IMR-90 (cell line): ENCODE measurements around the gene GALNT12. TPM values are rescaled to one million over a fixed set of nuclear protein-coding genes. Genes with fewer than 3 reads are reported as not detected.

Experiments
- ATAC-seq: fragments of 200-7000 bp; cut with Tn5 transposase; 2 replicates; pipeline ENCODE4 v1.9.1; 2020; ENCODE audit warnings: low read depth, mild to moderate bottlenecking, moderate library complexity
- BruUV-seq: library from RNA; stranded (reverse); fragments of 400-500 nt; replicated peaks from 2 replicates; lab custom pipeline; 2021; lab: Mats Ljungman, UMichigan
- CTCF ChIA-PET: fragments of 300-600 bp; formaldehyde crosslinking; extraction: SDS; loops from one replicate; lab custom pipeline; 2021; ENCODE audit warnings: antibody characterized with exemption; lab: Yijun Ruan, JAX
- POLR2A ChIA-PET: fragments of 300-600 bp; sonication (Branson Sonifier 250); formaldehyde crosslinking; loops from one replicate; lab custom pipeline; 2022; ENCODE audit warnings: antibody characterized with exemption; ENCODE audit not compliant: unreplicated experiment; lab: Charles Lee
- DNase-seq: peaks from one replicate; pipeline ENCODE4 v3.0.0; 2013
- H2AFZ ChIP-seq: replicated peaks from 2 replicates; pipeline ENCODE3; 2013; ENCODE audit warnings: low read length, mild to moderate bottlenecking; ENCODE audit not compliant: poor library complexity
- H2AK5ac ChIP-seq: 2 replicates; pipeline ENCODE4 v1.6.1; 2013; ENCODE audit warnings: low read depth, low read length, inconsistent platforms
- H2AK9ac ChIP-seq: replicated peaks from 2 replicates; pipeline ENCODE3; 2013; ENCODE audit warnings: mild to moderate bottlenecking, low read depth, low read length, moderate library complexity; ENCODE audit not compliant: poor library complexity
- H2BK120ac ChIP-seq: 2 replicates; pipeline ENCODE4 v1.6.1; 2013; ENCODE audit warnings: low read depth, low read length, inconsistent platforms
- H2BK15ac ChIP-seq: 3 replicates; pipeline ENCODE4 v1.6.1; 2013; ENCODE audit warnings: low read depth, low read length, inconsistent platforms
- H2BK20ac ChIP-seq: 2 replicates; pipeline ENCODE4 v1.6.1; 2013; ENCODE audit warnings: low read depth, mild to moderate bottlenecking, inconsistent platforms, low read length, moderate library complexity
- H2BK5ac ChIP-seq: 2 replicates; pipeline ENCODE4 v1.6.1; 2013; ENCODE audit warnings: mild to moderate bottlenecking, low read depth, low read length, inconsistent platforms; ENCODE audit not compliant: poor library complexity, severe bottlenecking
- H3K14ac ChIP-seq: replicated peaks from 2 replicates; pipeline ENCODE4 v1.6.1; 2013; ENCODE audit warnings: low read depth, low read length, inconsistent platforms
- H3K18ac ChIP-seq: 2 replicates; pipeline ENCODE4 v1.6.1; 2013; ENCODE audit warnings: low read depth, low read length, control low read depth
- H3K23ac ChIP-seq: 2 replicates; pipeline ENCODE4 v1.6.1; 2013; ENCODE audit warnings: low read depth, low read length, inconsistent platforms
- H3K27ac ChIP-seq: 2 replicates; pipeline ENCODE4 v1.5.1; 2013; ENCODE audit warnings: mild to moderate bottlenecking, control low read depth, low read length; ENCODE audit not compliant: insufficient read depth
- H3K27me3 ChIP-seq: 2 replicates; pipeline ENCODE4 v1.6.1; 2013; ENCODE audit warnings: low read length; ENCODE audit not compliant: control insufficient read depth, insufficient read depth
- H3K36me3 ChIP-seq: 2 replicates; pipeline ENCODE4 v1.6.1; 2013; ENCODE audit warnings: low read length, mixed read lengths; ENCODE audit not compliant: control insufficient read depth, insufficient read depth
- H3K4ac ChIP-seq: 2 replicates; pipeline ENCODE4 v1.6.1; 2013; ENCODE audit warnings: low read depth, low read length, inconsistent platforms
- H3K4me1 ChIP-seq: 2 replicates; pipeline ENCODE4 v1.6.1; 2013; ENCODE audit warnings: low read length, mixed read lengths; ENCODE audit not compliant: control insufficient read depth, insufficient read depth
- H3K4me2 ChIP-seq: 2 replicates; pipeline ENCODE4 v1.6.1; 2013; ENCODE audit warnings: low read depth, mild to moderate bottlenecking, control low read depth, low read length, moderate library complexity
- H3K4me3 ChIP-seq: 2 replicates; pipeline ENCODE4 v1.5.1; 2013; ENCODE audit warnings: low read depth, mild to moderate bottlenecking, control low read depth, low read length, moderate library complexity; ENCODE audit not compliant: insufficient read depth
- H3K56ac ChIP-seq: 2 replicates; pipeline ENCODE4 v1.6.1; 2013; ENCODE audit warnings: low read length, inconsistent platforms; ENCODE audit not compliant: insufficient read depth; ENCODE audit errors: extremely low read depth
- H3K79me1 ChIP-seq, 2 experiments: 2 replicates each; pipeline ENCODE4 v1.6.1; 2013; ENCODE audit warnings: low read length in 2 of 2, inconsistent platforms in 1 of 2, low read depth in 1 of 2
- H3K9ac ChIP-seq: 2 replicates; pipeline ENCODE4 v1.6.1; 2013; ENCODE audit warnings: low read depth, low read length, control low read depth
- H3K9me1 ChIP-seq: 2 replicates; pipeline ENCODE4 v1.6.1; 2013; ENCODE audit warnings: low read length, inconsistent platforms; ENCODE audit not compliant: insufficient read depth
- H3K9me3 ChIP-seq: 2 replicates; pipeline ENCODE4 v1.6.1; 2013; ENCODE audit warnings: low read length; ENCODE audit not compliant: control insufficient read depth, insufficient read depth
- H4K20me1 ChIP-seq: 2 replicates; pipeline ENCODE4 v1.6.1; 2013; ENCODE audit warnings: low read length, inconsistent platforms; ENCODE audit not compliant: insufficient read depth
- H4K5ac ChIP-seq: 2 replicates; pipeline ENCODE4 v1.6.1; 2013; ENCODE audit warnings: mild to moderate bottlenecking, low read depth, low read length, control low read depth
- H4K8ac ChIP-seq, 2 experiments: 2 replicates each; pipeline ENCODE4 v1.6.1; 2013; ENCODE audit warnings: low read depth in 2 of 2, low read length in 2 of 2, control low read depth in 1 of 2, inconsistent platforms in 1 of 2
- H4K91ac ChIP-seq: 2 replicates; pipeline ENCODE4 v1.6.1; 2013; ENCODE audit warnings: low read depth, low read length, inconsistent platforms; ENCODE audit not compliant: insufficient read depth
- CTCF ChIP-seq: conservative IDR thresholded peaks from 2 replicates; pipeline ENCODE4 v1.5.1; 2012; ENCODE audit warnings: mild to moderate bottlenecking, low read depth, low read length, improper control_type of control experiment
- FOS ChIP-seq: fragments of 150-350 bp; IDR thresholded peaks from 2 replicates; pipeline ENCODE4 v1.6.1; 2016; ENCODE audit warnings: low read depth, low read length
- MXI1 ChIP-seq: IDR thresholded peaks from 2 replicates; pipeline ENCODE4 v1.6.1; 2012; ENCODE audit warnings: low read depth, mild to moderate bottlenecking, low read length, moderate library complexity, borderline replicate concordance
- NFE2L2 ChIP-seq: fragments of 150-350 bp; IDR thresholded peaks from 2 replicates; pipeline ENCODE4 v1.6.1; 2016; ENCODE audit warnings: low read depth, mild to moderate bottlenecking, low read length
- RFX5 ChIP-seq: IDR thresholded peaks from 2 replicates; pipeline ENCODE4 v1.8.0; 2012; ENCODE audit warnings: low read depth, mild to moderate bottlenecking, low read length, moderate library complexity
- USF2 ChIP-seq: fragments of 150-350 bp; IDR thresholded peaks from 2 replicates; pipeline ENCODE4 v1.6.1; 2017; ENCODE audit warnings: mild to moderate bottlenecking, antibody characterized with exemption, low read length, low read depth
- WGBS, 2 experiments: methylation state at CpG; one replicate each; pipeline versions ENCODE4 v1.1.5 to v1.1.7; 2013; ENCODE audit warnings: missing lambda C conversion rate in 2 of 2; ENCODE audit not compliant: insufficient read length in 1 of 2; ENCODE audit errors: extremely low coverage in 2 of 2; 5-methylcytosine and 5-hydroxymethylcytosine counted together
- dilution Hi-C: fragments of 300-500 bp; cut with HindIII; formaldehyde crosslinking; loops from one replicate; pipeline ENCODE4 v1.14.3; 2018; ENCODE audit warnings: low sequenced_read_pairs; ENCODE audit not compliant: unreplicated experiment
- in situ Hi-C: fragments of 300-500 bp; cut with MboI; formaldehyde crosslinking; loops from 3 replicates; pipeline ENCODE4 v1.14.3; 2019; ENCODE audit warnings: low sequenced_read_pairs, inconsistent platforms, mixed read lengths
- intact Hi-C: fragments of 100-400 bp; cut with micrococcal nuclease; formaldehyde crosslinking; loops from 2 replicates; pipeline ENCODE4 v1.10.0; 2022
- polyA plus RNA-seq, 3 experiments: library from polyadenylated mRNA; depleted of rRNA; stranded (reverse); fragments of >200 nt; gene quantifications; 2 replicates each; pipeline ENCODE4 v1.2.3, GENCODE V29; 2012; ENCODE audit warnings: low replicate concordance in 1 of 3
- total RNA-seq: library from RNA; depleted of rRNA; stranded (reverse); fragments of >200 nt; gene quantifications from 2 replicates; pipeline ENCODE4 v1.2.3, GENCODE V29; 2012

GALNT12 gene
- total and polyA plus RNA-seq, 2 of the 4 experiments (the other 2 are of a cell fraction), result 2.3 to 2.5 TPM

GRCh38 chr9:98791608-98792490, 15.6 kb upstream of the GALNT12 start (continued):
- TF ChIP-seq MXI1 (no peak), FOS (no peak), RFX5 (no peak)

GRCh38 chr9:98793031-98793430, 14.4 kb upstream of the GALNT12 start:
- Histone ChIP-seq H4K91ac (no peak overlapping the region), H4K5ac (no peak overlapping the region), H2BK15ac (no peak overlapping the region), H3K27ac (no peak overlapping the region), H2BK20ac (no peak overlapping the region), H3K36me3 (peaks cover 12% of the 10 kb centered on the region), H2BK120ac (no peak overlapping the region), H3K56ac (no peak overlapping the region), H2AK5ac (no peak overlapping the region), H2AK9ac (no peak overlapping the region), H3K14ac (no peak overlapping the region), H3K4me3 (no peak overlapping the region), H3K9ac (no peak overlapping the region), H3K18ac (no peak overlapping the region), H3K4ac (no peak overlapping the region), H3K9me1 (peaks cover 31% of the 10 kb centered on the region), H4K8ac (no peak overlapping the region), H2AFZ (no peak overlapping the region), H3K23ac (no peak overlapping the region), H3K9me3 (no peaks in the 10 kb centered on the region), H4K20me1 (peaks cover 21% of the 10 kb centered on the region), H2BK5ac (no peak overlapping the region), H3K4me2 (no peak overlapping the region), H3K4me1 (peaks cover 9% of the 10 kb centered on the region), H3K27me3 (no peaks in the 10 kb centered on the region), H3K79me1 (peaks cover 37 to 57% of the 10 kb centered on the region in 2 experiments)
- in situ Hi-C loops (no loop called here), dilution Hi-C loops (no loop called here), intact Hi-C loops (loop anchor here (5.0 kb wide), 2 partner anchors 476 to 586 kb away; no protein-coding TSS in a partner anchor)
- ChIA-PET POLR2A (no interaction called here), CTCF (no interaction called here)
- no peak for DNase-seq
- no peak for ATAC-seq
- no TSS peak for BruUV-seq
- no CpG with 5 or more reads among the region's 2 CpGs for WGBS, 2 experiments
- TF ChIP-seq CTCF, result no peak
- no peak for TF ChIP-seq USF2
- no peak for TF ChIP-seq NFE2L2
